ELR (cell line): ENCODE results near the gene TANGO6.
"Not testable (repeated sequence)": the region's sequence is repeated elsewhere in the genome, so short reads cannot be mapped to it uniquely, and the experiment has no call there.

Experiments used
- DNase-seq: peaks from one replicate; pipeline ENCODE4 v3.0.0-alpha.2; 2015; ENCODE audit warnings: low read depth

Gene TANGO6

DNA sequence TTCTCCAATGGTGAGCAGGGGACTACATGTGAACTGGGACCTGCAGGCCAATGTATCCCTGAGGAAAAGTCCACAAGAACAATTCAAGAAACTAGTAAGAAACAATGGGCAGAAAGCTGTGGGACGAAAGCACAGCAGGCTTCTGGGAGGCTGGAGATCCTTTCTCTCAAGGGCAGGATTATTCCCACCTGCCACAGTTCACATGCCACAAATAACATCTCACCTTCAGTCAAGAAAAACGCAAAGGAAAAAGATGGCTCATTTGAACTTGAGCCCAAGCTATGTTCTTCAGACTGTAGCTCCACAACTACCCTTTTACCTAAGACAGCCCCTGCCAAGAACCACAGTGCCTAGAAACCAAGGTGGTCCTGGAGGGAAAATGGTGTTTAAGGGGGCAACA, 275.1 kb downstream of the TANGO6 start:
- DNase-seq: no peak

DNA sequence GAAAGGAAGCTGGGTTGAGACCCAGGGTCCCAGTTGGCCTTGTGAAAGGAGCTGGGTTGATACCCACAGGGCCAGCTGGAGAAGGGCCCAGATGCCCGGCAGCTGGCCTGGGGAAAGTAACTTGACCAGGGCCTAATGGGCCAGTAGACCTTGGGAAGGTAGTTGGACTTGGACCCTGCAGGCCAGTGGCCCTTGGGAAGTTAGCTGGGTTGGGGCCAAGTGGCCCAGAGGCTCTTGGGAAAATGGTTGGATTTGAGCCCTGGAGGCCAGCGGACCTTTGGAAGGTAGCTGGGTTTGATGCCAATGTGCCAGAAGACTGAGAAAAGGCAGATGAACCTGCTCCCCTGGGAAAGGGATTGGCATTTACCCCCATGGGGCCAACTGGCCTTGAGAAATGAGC, 275.7 kb downstream of the TANGO6 start:
- DNase-seq: no peak

DNA sequence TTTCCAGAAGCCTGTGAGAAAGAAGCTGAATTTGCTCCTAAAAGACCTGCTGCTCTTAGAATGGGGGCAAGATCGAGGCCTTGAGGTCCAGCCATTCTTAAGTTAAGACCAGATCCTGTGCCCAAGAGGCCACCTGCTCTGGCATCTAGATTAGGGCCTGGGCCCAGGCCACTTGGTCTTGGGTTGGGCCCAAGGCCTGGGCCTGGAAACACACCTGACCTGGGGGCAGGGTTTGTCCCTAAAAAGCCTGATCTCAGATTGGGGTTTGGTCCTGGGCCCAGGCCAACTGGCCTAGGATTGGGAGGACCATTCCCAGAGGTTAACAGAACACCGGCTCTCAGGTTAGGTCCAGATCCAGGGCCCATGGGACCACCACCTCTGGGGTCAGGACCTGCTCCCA, 276.2 kb downstream of the TANGO6 start:
- no peak for DNase-seq

DNA sequence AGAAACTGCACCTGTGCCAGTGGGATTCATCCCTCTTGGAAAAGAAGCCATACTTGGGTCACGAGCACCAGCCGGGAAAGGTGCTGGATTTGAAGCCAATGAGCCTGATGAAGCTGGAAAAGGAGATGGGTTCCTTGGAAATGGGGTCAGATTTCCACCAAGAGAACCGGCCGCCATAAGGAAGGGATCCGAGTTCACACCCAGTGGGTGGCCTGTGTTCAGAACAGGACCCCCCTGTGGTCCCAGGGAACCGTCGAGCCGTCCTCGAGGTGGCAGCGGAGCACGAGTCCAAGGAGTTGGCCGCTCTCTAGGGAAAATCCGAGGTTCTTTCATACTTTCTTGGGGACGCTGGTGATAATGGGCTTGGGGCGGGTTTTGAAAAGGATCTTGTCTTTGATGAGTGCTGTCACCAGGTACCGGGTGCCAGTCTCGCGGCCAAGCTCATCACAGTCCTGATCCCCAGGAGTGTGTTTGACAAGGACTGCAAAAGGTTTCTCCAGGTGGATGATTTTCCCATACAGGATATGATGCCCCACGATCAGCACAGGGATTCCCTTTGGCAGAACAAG, 276.8 kb downstream of the TANGO6 start:
- DNase-seq: no peak

DNA sequence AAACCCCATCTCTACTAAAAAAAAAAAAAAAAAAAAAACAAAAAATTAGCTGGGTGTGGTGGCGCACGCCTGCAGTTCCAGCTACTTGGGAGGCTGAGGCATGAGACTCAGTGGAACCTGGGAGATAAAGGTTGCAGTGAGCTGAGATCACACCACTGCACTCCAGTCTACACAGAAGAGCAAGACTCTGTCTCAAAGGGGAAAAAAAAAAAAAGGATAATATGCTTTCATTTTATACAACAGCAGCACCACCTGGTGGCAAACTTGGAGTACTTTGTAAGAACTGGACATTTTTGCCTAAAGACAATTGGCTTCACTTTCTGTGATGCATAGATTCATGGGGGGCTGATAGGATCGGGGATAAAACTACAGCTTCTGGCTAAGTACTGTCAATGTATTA, 280.6 kb downstream of the TANGO6 start:
- DNase-seq: peak; percentile 87

DNA sequence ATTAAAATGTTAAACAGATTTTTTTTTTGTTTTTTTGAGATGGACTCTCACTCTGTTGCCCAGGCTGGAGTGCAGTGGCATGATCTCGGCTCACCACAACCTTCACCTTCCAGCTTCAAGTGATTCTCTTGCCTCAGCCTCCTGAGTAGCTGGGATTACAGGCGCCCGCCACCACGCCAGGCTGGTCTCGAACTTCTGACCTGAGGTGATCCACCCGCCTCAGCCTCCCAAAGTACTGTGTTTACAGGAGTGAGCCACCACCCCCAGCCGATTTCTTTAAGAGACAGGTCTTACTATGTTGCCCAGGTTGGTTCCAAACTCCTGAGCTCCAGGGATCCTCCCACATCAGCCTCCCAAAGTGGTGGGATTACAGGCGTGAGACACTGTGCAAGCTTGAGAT, 281.1 kb downstream of the TANGO6 start:
- not testable (repeated sequence) for DNase-seq

DNA sequence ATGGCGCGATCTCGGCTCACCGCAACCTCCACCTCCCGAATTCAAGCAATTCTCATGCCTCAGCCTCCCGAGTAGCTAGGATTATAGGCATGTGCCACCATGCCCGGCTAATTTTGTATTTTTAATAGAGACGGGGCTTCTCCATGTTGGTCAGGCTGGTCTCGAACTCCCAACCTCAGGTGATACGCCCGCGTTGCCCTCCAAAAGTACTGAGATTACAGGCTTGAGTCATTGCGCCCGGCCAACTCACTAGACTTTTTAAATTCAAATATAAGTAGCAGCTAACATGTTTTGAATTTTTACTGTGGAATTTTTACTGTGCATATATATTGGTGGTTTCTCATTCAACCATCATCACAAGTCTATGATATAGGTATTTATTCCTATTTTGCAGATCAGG, 281.6 kb downstream of the TANGO6 start:
- DNase-seq: not testable (repeated sequence)

DNA sequence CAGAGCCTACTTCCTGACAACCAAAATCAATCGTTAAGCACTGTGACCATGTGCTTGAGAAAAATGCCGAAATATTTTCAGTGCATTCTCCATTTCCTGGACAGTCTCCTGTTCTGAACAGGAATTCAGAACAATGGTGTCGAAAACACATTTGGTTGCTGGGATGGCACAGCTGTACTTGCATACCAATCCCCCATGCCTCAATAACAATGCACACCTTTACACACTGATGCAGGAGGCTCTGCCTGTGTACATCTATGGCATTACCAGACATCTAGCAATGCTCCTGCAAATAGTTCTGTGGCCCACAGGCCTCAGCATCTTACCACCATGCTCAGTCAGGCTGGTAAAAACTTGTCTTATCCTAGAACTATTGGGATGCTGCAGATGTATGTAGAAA, 282.9 kb downstream of the TANGO6 start:
- DNase-seq: no peak

DNA sequence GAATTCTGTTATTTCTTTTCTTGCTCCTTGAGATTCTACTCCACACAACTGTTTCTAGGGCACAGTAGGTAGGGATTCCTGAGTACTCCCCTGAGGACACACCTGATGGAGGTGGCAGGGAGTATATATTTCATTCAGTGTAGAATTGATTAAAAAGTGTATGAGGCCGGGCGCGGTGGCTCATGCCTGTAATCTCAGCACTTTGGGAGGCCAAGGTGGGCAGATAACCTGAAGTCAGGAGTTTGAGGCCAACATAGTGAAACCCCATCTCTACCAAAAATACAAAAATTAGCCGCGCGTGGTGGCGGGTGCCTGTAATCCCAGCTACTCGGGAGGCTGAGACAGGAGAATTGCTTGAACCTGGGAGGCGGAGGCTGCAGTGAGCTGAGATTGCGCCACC, 283.5 kb downstream of the TANGO6 start:
- DNase-seq: not testable (repeated sequence)

DNA sequence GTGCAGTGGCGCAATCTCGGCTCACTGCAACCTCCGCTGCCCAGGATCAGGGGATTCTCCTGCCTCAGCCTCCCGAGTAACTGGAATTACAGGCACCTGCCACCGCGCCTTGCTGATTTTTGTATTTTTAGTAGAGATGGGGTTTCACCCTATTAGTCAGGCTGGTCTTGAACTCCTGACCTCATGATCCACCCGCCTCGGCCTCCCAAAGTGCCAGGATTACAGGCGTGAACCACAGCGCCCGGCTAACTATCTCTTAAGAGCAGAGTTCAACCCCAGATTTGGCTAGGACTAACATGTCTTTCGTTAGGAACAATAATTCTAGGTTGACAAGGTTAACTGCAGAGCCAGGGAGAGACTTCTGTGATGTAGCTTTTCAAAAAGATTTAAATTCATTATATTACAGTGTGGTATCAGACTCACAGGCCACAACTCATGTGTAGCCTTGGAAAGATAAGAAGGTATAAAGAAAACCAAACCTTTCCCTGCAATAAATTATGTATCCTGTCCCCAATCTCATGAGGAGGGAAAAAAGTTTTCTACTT, 284.7 kb downstream of the TANGO6 start:
- DNase-seq: no peak

DNA sequence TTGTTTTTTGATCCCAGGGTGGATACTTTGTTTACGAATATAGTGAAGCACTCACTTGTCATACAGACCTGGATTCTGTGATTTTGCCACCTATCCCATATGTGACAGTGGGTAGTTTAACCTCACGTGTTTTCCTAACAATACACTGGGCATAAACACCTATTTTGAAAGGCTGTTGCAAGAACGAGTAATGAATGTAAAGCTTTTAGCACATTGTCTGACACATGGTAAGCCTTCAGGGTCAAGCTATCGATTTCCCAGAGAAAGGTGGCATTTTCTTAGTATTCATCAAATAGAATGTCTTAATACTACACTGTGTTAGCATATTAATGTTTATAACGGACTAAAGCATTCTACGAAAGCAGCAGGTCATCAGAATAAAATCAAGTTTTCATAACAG, 287.1 kb downstream of the TANGO6 start:
- DNase-seq: no peak

DNA sequence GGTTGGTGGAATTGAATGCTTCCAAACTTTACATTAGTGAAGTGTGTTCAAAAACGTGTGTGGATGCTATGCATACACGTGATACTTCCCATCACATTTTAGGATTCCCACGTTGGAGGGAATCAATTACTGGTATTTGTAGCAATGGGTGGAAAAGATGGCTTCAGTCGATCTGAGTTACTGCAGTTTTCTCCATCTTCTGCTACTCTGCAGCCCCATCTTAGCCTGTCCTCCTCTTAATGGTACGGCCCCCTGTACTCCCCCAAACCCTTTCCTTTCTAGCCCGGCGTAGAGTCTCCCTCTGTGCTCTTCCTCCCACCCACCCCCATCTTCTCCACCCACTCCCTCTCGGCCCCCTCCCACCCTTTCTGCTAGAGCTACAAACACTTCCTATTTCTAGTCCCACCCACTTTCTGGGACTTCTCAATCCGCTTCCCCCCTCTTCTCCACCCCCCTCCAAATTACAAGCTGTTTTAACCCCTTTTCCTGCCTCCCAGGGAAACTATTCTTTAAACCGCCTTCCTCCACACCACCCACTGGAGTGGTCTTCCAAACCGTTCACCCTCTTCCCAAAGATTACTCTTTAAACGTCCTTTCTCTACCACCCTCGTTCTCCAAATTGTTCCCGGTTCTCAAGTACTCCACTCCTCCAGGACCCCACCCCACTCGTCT, 288.0 kb downstream of the TANGO6 start:
- peak; percentile 39 for DNase-seq

DNA sequence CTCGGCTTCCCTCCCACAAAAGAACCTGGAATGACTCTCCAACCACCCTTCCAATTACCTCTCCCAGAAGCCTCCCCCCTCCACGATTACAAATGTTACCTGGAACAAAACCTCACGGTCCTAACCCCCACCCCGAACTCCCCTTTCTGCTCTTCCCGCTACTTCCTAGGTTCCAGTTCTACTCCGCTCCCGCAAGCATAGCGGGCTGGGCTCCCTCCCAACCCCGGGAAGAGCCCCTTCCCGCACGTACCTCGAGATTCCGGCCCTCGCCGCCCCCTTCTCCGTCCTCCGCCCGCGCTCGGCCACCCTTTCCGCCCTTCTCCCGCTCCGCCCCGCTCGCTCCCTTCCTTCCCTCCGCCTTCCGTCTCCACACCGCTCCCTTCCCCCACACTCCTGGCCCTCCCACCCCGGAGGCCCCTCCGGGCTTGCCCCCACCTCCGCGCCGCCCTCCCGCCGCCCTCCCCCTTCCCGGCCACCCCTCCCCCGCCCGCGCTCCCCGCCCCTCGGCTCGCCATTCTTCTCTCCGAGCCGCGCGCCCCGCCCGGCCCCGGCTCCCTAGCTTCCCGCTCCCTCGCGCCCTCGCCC, 288.6 kb downstream of the TANGO6 start:
- DNase-seq: peak; percentile 91

DNA sequence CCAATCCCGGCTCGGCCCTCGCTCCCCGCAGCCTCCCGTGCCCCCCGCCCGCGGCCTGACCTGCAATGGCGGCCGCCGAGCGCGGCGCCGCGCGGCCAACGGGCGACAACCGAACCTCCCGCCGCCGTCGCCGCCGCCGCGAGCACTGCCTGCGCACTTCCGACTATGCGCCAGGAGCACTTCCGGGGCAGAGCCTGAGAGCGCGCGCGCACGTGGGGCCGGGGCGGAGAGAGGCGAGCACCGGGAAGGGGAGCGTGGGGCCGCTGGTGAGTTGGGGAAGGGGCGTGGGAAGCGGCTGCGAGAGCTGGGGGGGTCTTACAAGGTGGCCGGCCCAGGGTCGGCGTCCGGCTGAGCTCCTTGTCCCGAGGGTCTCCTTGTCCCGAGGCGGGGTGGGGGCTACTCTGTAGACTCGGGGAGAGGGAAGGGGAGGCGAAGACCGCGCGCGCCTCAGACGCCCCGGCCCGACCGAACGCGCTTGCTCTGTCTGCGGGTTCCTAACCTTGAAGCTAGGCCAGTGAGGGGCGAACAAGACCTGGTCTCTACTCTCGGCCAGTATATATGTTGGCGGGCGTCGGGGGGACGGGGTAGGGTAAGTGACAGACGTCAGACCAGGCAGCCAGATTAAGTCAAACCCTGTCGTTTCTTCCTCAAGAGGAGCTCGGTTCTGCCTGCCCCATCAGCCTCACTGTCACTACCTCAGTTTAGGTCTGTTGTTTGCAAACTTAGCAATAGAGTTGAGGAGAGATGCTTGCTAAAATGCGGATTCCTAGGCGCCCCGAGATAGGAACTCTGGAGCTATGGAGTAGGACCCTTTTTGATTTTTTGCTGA, 289.3 kb downstream of the TANGO6 start, which contains the start of the genes CHTF8 and UTP4:
CHTF8 (minus strand) TSS at position 165 of the 829 bp plus-strand sequence. CDS start 11,130 bp downstream, outside the sequence.
UTP4 (plus strand) TSS at position 226 of the 829 bp plus-strand sequence. CDS start 811 bp downstream, outside the sequence.
- peak; percentile 90 for DNase-seq

DNA sequence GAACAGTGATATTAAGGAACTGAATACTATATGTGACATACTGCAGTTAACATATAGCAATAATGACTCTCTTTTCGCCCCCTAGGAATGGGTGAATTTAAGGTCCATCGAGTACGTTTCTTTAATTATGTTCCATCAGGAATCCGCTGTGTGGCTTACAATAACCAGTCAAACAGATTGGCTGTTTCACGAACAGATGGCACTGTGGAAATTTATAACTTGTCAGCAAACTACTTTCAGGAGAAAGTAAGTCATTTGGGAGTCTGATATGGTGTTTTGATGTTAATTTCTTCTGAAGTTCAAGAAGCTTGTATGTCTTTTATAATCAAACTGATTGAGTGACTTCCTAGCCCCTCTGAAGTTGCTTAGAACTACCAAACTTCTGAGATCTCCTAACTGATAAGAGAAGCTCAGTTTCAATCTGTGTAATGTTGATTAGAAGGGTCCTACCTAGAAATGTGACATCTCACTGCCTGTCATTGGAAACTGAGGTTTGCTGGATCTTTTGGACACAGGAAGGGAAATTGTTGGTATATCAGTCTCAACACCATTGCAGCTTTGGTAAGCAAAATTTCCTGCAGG, 290.1 kb downstream of the TANGO6 start:
- no peak for DNase-seq
